HEK293T (cell line): ENCODE data around the gene CIB1.

ENCODE experiments used
- ARNT ChIP-seq: fragments of 450-650 bp; IDR thresholded peaks from 2 replicates; pipeline ENCODE4 v1.6.1; 2017; ENCODE audit warnings: mild to moderate bottlenecking
- BHLHE40 ChIP-seq: fragments of 450-650 bp; IDR thresholded peaks from 2 replicates; pipeline ENCODE4 v1.6.1; 2016; ENCODE audit warnings: mild to moderate bottlenecking, moderate library complexity, borderline replicate concordance
- ELF4 ChIP-seq: fragments of 450-650 bp; IDR thresholded peaks from 2 replicates; pipeline ENCODE4 v1.6.1; 2017; ENCODE audit warnings: antibody characterized with exemption
- FOXK2 ChIP-seq: fragments of 450-650 bp; IDR thresholded peaks from 2 replicates; pipeline ENCODE4 v1.6.1; 2016; ENCODE audit warnings: mild to moderate bottlenecking
- FOXM1 ChIP-seq: fragments of 450-650 bp; IDR thresholded peaks from 2 replicates; pipeline ENCODE4 v1.6.1; 2017; ENCODE audit warnings: mild to moderate bottlenecking, borderline replicate concordance
- L3MBTL2 ChIP-seq: fragments of 450-650 bp; conservative IDR thresholded peaks from 2 replicates; pipeline ENCODE4 v1.6.1; 2016; ENCODE audit warnings: mild to moderate bottlenecking
- LEF1 ChIP-seq: fragments of 450-650 bp; IDR thresholded peaks from 2 replicates; pipeline ENCODE4 v1.6.1; 2017; ENCODE audit warnings: mild to moderate bottlenecking, borderline replicate concordance
- NFRKB ChIP-seq: fragments of 450-650 bp; IDR thresholded peaks from 2 replicates; pipeline ENCODE4 v1.6.1; 2016; ENCODE audit warnings: mild to moderate bottlenecking, moderate library complexity
- SP1 ChIP-seq: fragments of 450-650 bp; IDR thresholded peaks from 2 replicates; pipeline ENCODE4 v1.6.1; 2017
- TARDBP ChIP-seq: fragments of 450-650 bp; IDR thresholded peaks from 2 replicates; pipeline ENCODE4 v1.6.1; 2016

DNA sequence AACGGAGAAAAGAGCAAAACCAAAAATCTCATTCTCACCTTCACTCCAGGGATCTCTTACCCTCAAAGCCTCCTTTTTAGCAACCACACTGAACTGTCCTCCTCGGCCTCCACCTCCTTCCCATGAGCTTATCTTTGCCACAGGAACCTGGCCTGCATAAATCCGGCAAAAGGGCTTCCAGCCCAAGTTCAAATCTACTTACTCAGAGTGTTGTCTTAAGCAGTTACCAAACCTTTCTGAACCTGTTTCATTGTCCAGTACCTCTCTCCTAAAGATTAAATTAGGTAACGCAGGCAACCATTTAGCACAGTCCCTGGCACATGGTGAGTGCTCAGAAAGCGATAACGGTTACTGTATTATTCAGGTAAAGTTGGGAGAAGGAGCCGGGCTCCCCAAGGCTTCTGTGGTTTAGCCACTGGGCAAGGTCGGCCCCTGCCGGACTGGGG, 777 bp downstream of the CIB1 start:
- TF ChIP-seq FOXM1, result no peak
- no peak for TF ChIP-seq LEF1
- no peak for TF ChIP-seq TARDBP
- no peak for TF ChIP-seq L3MBTL2
- no peak for TF ChIP-seq FOXK2
- TF ChIP-seq ARNT, result no peak
- TF ChIP-seq ELF4, result no peak
- TF ChIP-seq BHLHE40, result no peak
- no peak for TF ChIP-seq NFRKB
- TF ChIP-seq SP1, result no peak
